Neutrophil (primary cell): ENCODE measurements around the gene KXD1.

ENCODE experiments used
- H3K27ac ChIP-seq: fragments of 200-600 bp; sonication (generic); 2 replicates; pipeline ENCODE4 v1.5.1; 2016; ENCODE audit warnings: mild to moderate bottlenecking, moderate library complexity
- H3K27me3 ChIP-seq: fragments of 200-600 bp; sonication (generic); 2 replicates; pipeline ENCODE4 v1.6.0; 2016; ENCODE audit warnings: mild to moderate bottlenecking
- H3K36me3 ChIP-seq: fragments of 200-600 bp; sonication (generic); 2 replicates; pipeline ENCODE4 v1.5.1; 2017
- H3K4me1 ChIP-seq, 2 experiments: fragments of 200-600 bp in 1 of 2; sonication (generic) in 1 of 2; 1 replicate in 1 of 2; 2 replicates in 1 of 2; pipeline versions ENCODE4 v1.5.1 to v1.6.1; 2013 to 2016; ENCODE audit warnings: low read depth in 1 of 2, low read length in 1 of 2, mild to moderate bottlenecking in 1 of 2, moderate library complexity in 1 of 2; ENCODE audit not compliant: control insufficient read depth in 1 of 2, insufficient read depth in 1 of 2
- H3K4me3 ChIP-seq, 2 experiments: fragments of 200-600 bp in 1 of 2; sonication (generic) in 1 of 2; 1 replicate in 1 of 2; 2 replicates in 1 of 2; pipeline ENCODE4 v1.5.1; 2013 to 2016; ENCODE audit warnings: low read depth in 1 of 2, low read length in 1 of 2, mild to moderate bottlenecking in 1 of 2, moderate library complexity in 1 of 2
- H3K9me3 ChIP-seq: fragments of 200-600 bp; sonication (generic); 2 replicates; pipeline ENCODE4 v1.5.1; 2016
- CTCF ChIP-seq: fragments of 200-600 bp; sonication (generic); IDR thresholded peaks from 2 replicates; pipeline ENCODE4 v1.5.1; 2016; ENCODE audit warnings: antibody characterized with exemption

Gene KXD1

GRCh38 chr19:18531485-18531884 is 26.2 kb upstream of the KXD1 start:
- Histone ChIP-seq H3K9me3 (no peaks in the 10 kb centered on the region), H3K36me3 (peaks cover 65% of the 10 kb centered on the region), H3K27me3 (no peaks in the 10 kb centered on the region), H3K27ac (no peak overlapping the region), H3K4me1 (no peaks in the 10 kb centered on the region), H3K4me3 (no peak overlapping the region)
- no peak for TF ChIP-seq CTCF

GRCh38 chr19:18532168-18532890 is 25.3 kb upstream of the KXD1 start:
- no peaks in the 10 kb centered on the region for H3K9me3 ChIP-seq
- no peaks in the 10 kb centered on the region for H3K27me3 ChIP-seq
- H3K27ac ChIP-seq = no peak overlapping the region
- no peak for TF ChIP-seq CTCF
- H3K4me1 ChIP-seq = no peaks in the 10 kb centered on the region
- no peak overlapping the region for H3K4me3 ChIP-seq
- H3K36me3 ChIP-seq = peaks cover 73% of the 10 kb centered on the region

GRCh38 chr19:18533058-18533457 is 24.6 kb upstream of the KXD1 start:
- H3K27ac ChIP-seq = no peak overlapping the region
- no peaks in the 10 kb centered on the region for H3K9me3 ChIP-seq
- no peaks in the 10 kb centered on the region for H3K4me1 ChIP-seq
- no peaks in the 10 kb centered on the region for H3K27me3 ChIP-seq
- H3K4me3 ChIP-seq = no peak overlapping the region
- TF ChIP-seq CTCF = no peak
- H3K36me3 ChIP-seq = peaks cover 80% of the 10 kb centered on the region

- no peaks in the 10 kb centered on the region for H3K9me3 ChIP-seq
- no peak overlapping the region for H3K4me3 ChIP-seq
- H3K27me3 ChIP-seq = no peaks in the 10 kb centered on the region
- peaks cover 4% of the 10 kb centered on the region in 2 experiments for H3K4me1 ChIP-seq
- no peak for TF ChIP-seq CTCF
- H3K27ac ChIP-seq = no peak overlapping the region
- peaks cover 97% of the 10 kb centered on the region for H3K36me3 ChIP-seq
Measured at GRCh38 chr19:18536475-18536874, 21.2 kb upstream of the KXD1 start.

- peaks cover 92% of the 10 kb centered on the region for H3K36me3 ChIP-seq
Measured at GRCh38 chr19:18537431-18537830, 20.2 kb upstream of the KXD1 start.

More at GRCh38 chr19:18537431-18537830, 20.2 kb upstream of the KXD1 start:
- Histone ChIP-seq H3K4me1 (peaks cover 14% of the 10 kb centered on the region in 2 experiments), H3K27ac (no peak overlapping the region), H3K27me3 (no peaks in the 10 kb centered on the region), H3K9me3 (no peaks in the 10 kb centered on the region), H3K4me3 (no peak overlapping the region)
- no peak for TF ChIP-seq CTCF
